NCI-H2171 (cell line): ENCODE results near the gene PDE11A.
"Not testable (repeated sequence)": the region's sequence is repeated elsewhere in the genome, so short reads cannot be mapped to it uniquely, and the experiment has no call there.

ENCODE experiments used
- DNase-seq: peaks from one replicate; lab custom pipeline; 2025; lab: John Stamatoyannopoulos, UW

Gene PDE11A

GRCh38 chr2:178074123-178075005 is 1.8 kb upstream of the PDE11A start:
- no peak for DNase-seq

- DNase-seq = no peak
Measured at GRCh38 chr2:178072000-178072382, 586 bp downstream of the PDE11A start.

GRCh38 chr2:178070824-178071223 is 1.8 kb downstream of the PDE11A start:
- DNase-seq = no peak

- no peak for DNase-seq
Measured at GRCh38 chr2:178069551-178069950, 3.0 kb downstream of the PDE11A start.

GRCh38 chr2:178068823-178069454 is 3.6 kb downstream of the PDE11A start:
- DNase-seq = no peak

- no peak for DNase-seq
Measured at GRCh38 chr2:178066890-178067669, 5.5 kb downstream of the PDE11A start.

GRCh38 chr2:178066324-178066723 is 6.3 kb downstream of the PDE11A start:
- DNase-seq = no peak

GRCh38 chr2:178059681-178060080 is 12.9 kb downstream of the PDE11A start:
- DNase-seq = no peak

GRCh38 chr2:178059111-178059510 is 13.5 kb downstream of the PDE11A start:
- DNase-seq = no peak

GRCh38 chr2:178057179-178057680 is 15.3 kb downstream of the PDE11A start:
- no peak for DNase-seq

- DNase-seq = no peak
Measured at GRCh38 chr2:178056345-178056744, 16.2 kb downstream of the PDE11A start.

- not testable (repeated sequence) for DNase-seq
Measured at GRCh38 chr2:178051257-178051656, 21.3 kb downstream of the PDE11A start.

- no peak for DNase-seq
Measured at GRCh38 chr2:178047391-178047790, 25.2 kb downstream of the PDE11A start.

- DNase-seq = no peak
Measured at GRCh38 chr2:178044836-178045235, 27.7 kb downstream of the PDE11A start.

- DNase-seq = no peak
Measured at GRCh38 chr2:178043266-178043665, 29.3 kb downstream of the PDE11A start.

GRCh38 chr2:178033583-178033982 is 39.0 kb downstream of the PDE11A start:
- DNase-seq = not testable (repeated sequence)

- no peak for DNase-seq
Measured at GRCh38 chr2:178029342-178029741, 43.2 kb downstream of the PDE11A start.

GRCh38 chr2:178025551-178026185 is 46.9 kb downstream of the PDE11A start:
- no peak for DNase-seq

GRCh38 chr2:178018141-178018540 is 54.4 kb downstream of the PDE11A start:
- no peak for DNase-seq

GRCh38 chr2:178016612-178017011 is 56.0 kb downstream of the PDE11A start:
- no peak for DNase-seq

- DNase-seq = no peak
Measured at GRCh38 chr2:178012639-178013038, 59.9 kb downstream of the PDE11A start.

- no peak for DNase-seq
Measured at GRCh38 chr2:178009813-178010212, 62.8 kb downstream of the PDE11A start.
